Aorta (tissue), 5 donors: ENCODE data around the gene AHNAK2. TPM values are rescaled to one million over a fixed set of nuclear protein-coding genes. Genes with fewer than 3 reads are reported as not detected.

Experiments used
- ATAC-seq: fragments of 200-7000 bp; cut with Tn5 transposase; one replicate; pipeline ENCODE4 v1.9.1; 2022; ENCODE audit warnings: moderate library complexity; ENCODE audit not compliant: low FRiP score
- DNase-seq, 2 donors: peaks; one replicate each; pipeline ENCODE4 v3.0.0-alpha.2; 2020
- H3K27ac ChIP-seq, 2 donors: one replicate each; pipeline ENCODE4 v1.5.1; 2013; ENCODE audit warnings: low read length in 2 of 2, mild to moderate bottlenecking in 2 of 2, moderate library complexity in 2 of 2, control low read depth in 1 of 2, inconsistent platforms in 1 of 2, low read depth in 1 of 2
- H3K27me3 ChIP-seq, 2 donors: one replicate each; pipeline ENCODE4 v1.6.1; 2013; ENCODE audit warnings: control low read depth in 1 of 2, low read length in 1 of 2, mild to moderate bottlenecking in 1 of 2, moderate library complexity in 1 of 2; ENCODE audit not compliant: insufficient read depth in 2 of 2, control insufficient read depth in 1 of 2
- H3K36me3 ChIP-seq, 2 donors: one replicate each; pipeline ENCODE4 v1.6.1; 2013; ENCODE audit warnings: control low read depth in 1 of 2, low read length in 1 of 2, mild to moderate bottlenecking in 1 of 2; ENCODE audit not compliant: insufficient read depth in 2 of 2, control insufficient read depth in 1 of 2
- H3K4me1 ChIP-seq, 2 donors: one replicate each; pipeline ENCODE4 v1.6.1; 2013; ENCODE audit warnings: low read length in 2 of 2, control low read depth in 1 of 2, mild to moderate bottlenecking in 1 of 2, moderate library complexity in 1 of 2; ENCODE audit not compliant: insufficient read depth in 2 of 2, control insufficient read depth in 1 of 2
- H3K4me3 ChIP-seq, 2 donors: one replicate each; pipeline ENCODE4 v1.5.1; 2013; ENCODE audit warnings: low read length in 2 of 2, control low read depth in 1 of 2, mild to moderate bottlenecking in 1 of 2
- H3K9me3 ChIP-seq: one replicate; pipeline ENCODE4 v1.6.1; 2013; ENCODE audit warnings: mild to moderate bottlenecking, low read length; ENCODE audit not compliant: control insufficient read depth
- WGBS, 2 donors: extraction: QIAGEN DNeasy Blood & Tissue Kit; methylation state at CpG; one replicate each; pipeline ENCODE4 v1.1.7; 2013; 5-methylcytosine and 5-hydroxymethylcytosine counted together
- intact Hi-C, 2 donors: fragments of 100-400 bp; cut with DNase I; formaldehyde crosslinking; loops; one replicate each; pipeline versions ENCODE4 v1.14.2 to v1.15.0; 2022
- polyA plus RNA-seq, 2 donors: library from polyadenylated mRNA; stranded (reverse); fragments of 200-250 nt; gene quantifications; one replicate each; pipeline ENCODE4 v1.2.3, GENCODE V29; 2013
- total RNA-seq, 2 donors: library from RNA; stranded (reverse); fragmentation: NEBNext Ultra II Directional; extraction: Animal tissue kit (Norgen Biotek cat#: 25700); gene quantifications; one replicate each; pipeline ENCODE4 v1.2.1, GENCODE V29; 2021
- donor health status: healthy with polysubstance abuse.
- donor health status: Bipolar disorder and iron deficiency.
- donor health status: DM: no; HTN: no; CAD: no.
- donor health status: DM: no; HTN: no; CAD: no.
- donor health status: DM: yes; HTN: yes; CAD: no.

AHNAK2 gene
- total and polyA plus RNA-seq, 4 donors, result 4.6 to 61.3 (median 18.0) TPM

DNA sequence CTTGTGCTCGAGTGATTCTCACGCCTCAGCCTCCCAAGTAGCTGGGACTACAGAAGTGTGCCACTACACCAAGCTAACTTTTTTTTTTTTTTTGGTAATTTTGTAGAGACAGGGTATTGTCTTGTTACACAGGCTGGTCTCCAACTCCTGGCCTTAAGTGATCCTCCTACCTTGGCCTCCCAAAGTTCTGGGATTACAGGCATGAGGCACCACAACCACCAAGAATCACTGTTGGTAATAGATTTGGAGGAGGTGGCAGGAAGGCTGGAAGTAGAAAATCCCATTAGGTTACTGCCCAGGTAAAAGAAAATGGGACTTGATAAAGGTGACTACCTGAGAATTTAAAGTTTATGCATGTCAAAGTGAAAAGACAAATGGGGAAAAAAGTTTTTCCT is 44.1 kb upstream of the AHNAK2 start:
- H3K27ac ChIP-seq, result no peak overlapping the region
- intact Hi-C loops, result loop anchor here in 1 of 2 donors (5.0 kb wide), 1 partner anchor 50 kb away; no protein-coding TSS in a partner anchor
- no peaks in the 10 kb centered on the region for H3K9me3 ChIP-seq

GRCh38 chr14:105021656-105022275 is 43.6 kb upstream of the AHNAK2 start:
- Histone ChIP-seq H3K27me3 (no peaks in the 10 kb centered on the region), H3K4me3 (peak overlapping the region; percentile 51 to 58), H3K4me1 (no peaks in the 10 kb centered on the region), H3K27ac (peak overlapping the region in 1 of 2 donors; percentile 13), H3K9me3 (no peaks in the 10 kb centered on the region), H3K36me3 (no peaks in the 10 kb centered on the region)
- no peak for DNase-seq
- no peak for ATAC-seq
- WGBS, 2 donors, result 5 to 6% methylated on average over 20 of the region's 20 CpGs
- intact Hi-C loops, result loop anchor here (2.0 to 5.0 kb wide), 2 partner anchors 45 to 49 kb away; no protein-coding TSS in a partner anchor

More for the DNA sequence above, 44.1 kb upstream of the AHNAK2 start:
- Histone ChIP-seq H3K4me1 (no peaks in the 10 kb centered on the region), H3K36me3 (no peaks in the 10 kb centered on the region), H3K4me3 (no peak overlapping the region), H3K27me3 (no peaks in the 10 kb centered on the region)
- no peak for DNase-seq
- ATAC-seq, result no peak
- 58 to 61% methylated on average over 2 of the region's 2 CpGs for WGBS, 2 donors

GRCh38 chr14:105020815-105021655 is 42.9 kb upstream of the AHNAK2 start, which contains the start of gene CDCA4:
Gene CDCA4, minus strand, starts transcription at chr14:105021083. Its CDS starts 9,154 bp downstream, at chr14:105011929.
- Histone ChIP-seq H3K36me3 (no peaks in the 10 kb centered on the region), H3K27me3 (no peaks in the 10 kb centered on the region), H3K4me3 (peak within 1 kb of the TSS; percentile 71 to 87), H3K9me3 (no peaks in the 10 kb centered on the region), H3K4me1 (no peaks in the 10 kb centered on the region), H3K27ac (peak within 1 kb of the TSS in 1 of 2 donors; percentile 42)
- intact Hi-C loops, result loop anchor here (2.0 to 5.0 kb wide), 2 partner anchors 44 to 49 kb away; no protein-coding TSS in a partner anchor
- peak; percentile 98 for ATAC-seq
- WGBS, 2 donors, result 0% methylated on average over 56 to 115 of the region's 115 CpGs
- DNase-seq, result peak; percentile 98 to 99

- intact Hi-C loops, result loop anchor here (2.0 to 5.0 kb wide), 2 partner anchors 43 to 48 kb away; no protein-coding TSS in a partner anchor
- Histone ChIP-seq H3K4me1 (no peaks in the 10 kb centered on the region), H3K9me3 (no peaks in the 10 kb centered on the region), H3K4me3 (peak overlapping the region; percentile 71 to 87), H3K27ac (peak overlapping the region in 1 of 2 donors; percentile 42), H3K36me3 (no peaks in the 10 kb centered on the region), H3K27me3 (no peaks in the 10 kb centered on the region)
- ATAC-seq (peak; percentile 5), DNase-seq (peak in 1 of 2 donors; percentile 57)
- WGBS, 2 donors, result 6 to 7% methylated on average over 45 to 75 of the region's 75 CpGs
These were observed 42.0 kb upstream of the AHNAK2 start for GRCh38 chr14:105019861-105020814.

DNA sequence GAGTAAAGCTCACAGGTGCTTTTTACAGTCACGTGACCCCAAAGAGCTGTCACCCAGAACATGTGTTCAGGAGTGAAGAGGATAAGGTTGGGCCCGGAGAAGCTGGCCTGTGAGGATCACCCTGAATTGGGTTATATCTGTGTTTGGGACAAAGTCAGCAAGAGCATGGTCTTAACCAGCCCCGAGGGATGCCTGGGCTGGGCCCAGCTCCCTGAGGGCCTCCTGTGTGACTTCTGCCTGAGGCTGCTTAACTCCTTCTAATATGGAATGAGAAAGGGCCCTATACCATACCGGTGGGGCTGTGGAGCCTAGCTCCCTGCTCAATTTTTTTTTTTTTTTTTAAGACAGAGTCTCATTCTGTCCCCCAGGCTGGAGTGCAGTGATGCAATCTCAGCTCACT is 40.2 kb upstream of the AHNAK2 start:
- no peaks in the 10 kb centered on the region for H3K27me3 ChIP-seq
- DNase-seq (no peak), ATAC-seq (no peak)
- WGBS, 2 donors, result 75 to 83% methylated on average over 4 of the region's 4 CpGs
- no peak overlapping the region for H3K27ac ChIP-seq
- intact Hi-C loops, result no loop called here
- H3K36me3 ChIP-seq, result no peaks in the 10 kb centered on the region
- no peaks in the 10 kb centered on the region for H3K4me1 ChIP-seq
- H3K9me3 ChIP-seq, result no peaks in the 10 kb centered on the region
- no peak overlapping the region for H3K4me3 ChIP-seq

DNA sequence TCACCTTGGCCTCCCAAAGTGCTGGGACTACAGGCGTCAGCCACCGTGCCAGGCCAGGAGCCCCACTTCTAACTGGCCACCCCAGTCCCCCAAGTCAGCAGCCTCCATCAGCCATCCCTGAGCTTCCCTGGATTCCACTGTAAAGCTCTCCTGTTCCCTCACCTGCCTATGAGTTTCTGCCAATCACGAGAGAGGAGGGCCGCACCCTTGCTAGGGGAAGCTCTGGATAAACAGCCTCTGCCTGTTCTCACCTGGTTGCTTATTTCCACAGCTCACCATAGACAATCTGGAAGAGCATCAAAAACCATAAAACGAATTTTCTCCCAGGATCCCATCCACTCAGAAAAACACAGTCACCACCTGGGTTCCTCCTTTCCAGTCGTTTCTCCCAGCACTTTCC is 37.7 kb upstream of the AHNAK2 start:
- 57 to 74% methylated on average over 6 of the region's 6 CpGs for WGBS, 2 donors
- Histone ChIP-seq H3K27ac (no peak overlapping the region), H3K4me1 (no peaks in the 10 kb centered on the region), H3K4me3 (no peak overlapping the region), H3K27me3 (no peaks in the 10 kb centered on the region), H3K9me3 (no peaks in the 10 kb centered on the region), H3K36me3 (no peaks in the 10 kb centered on the region)
- intact Hi-C loops, result no loop called here
- no peak for ATAC-seq
- no peak for DNase-seq

GRCh38 chr14:105015242-105015641 is 37.1 kb upstream of the AHNAK2 start:
- DNase-seq (no peak), ATAC-seq (no peak)
- intact Hi-C loops, result no loop called here
- Histone ChIP-seq H3K36me3 (no peaks in the 10 kb centered on the region), H3K27me3 (no peaks in the 10 kb centered on the region), H3K9me3 (no peaks in the 10 kb centered on the region), H3K27ac (no peak overlapping the region), H3K4me1 (no peaks in the 10 kb centered on the region), H3K4me3 (no peak overlapping the region)
- WGBS, 2 donors, result 80 to 88% methylated on average over 9 of the region's 9 CpGs

DNA sequence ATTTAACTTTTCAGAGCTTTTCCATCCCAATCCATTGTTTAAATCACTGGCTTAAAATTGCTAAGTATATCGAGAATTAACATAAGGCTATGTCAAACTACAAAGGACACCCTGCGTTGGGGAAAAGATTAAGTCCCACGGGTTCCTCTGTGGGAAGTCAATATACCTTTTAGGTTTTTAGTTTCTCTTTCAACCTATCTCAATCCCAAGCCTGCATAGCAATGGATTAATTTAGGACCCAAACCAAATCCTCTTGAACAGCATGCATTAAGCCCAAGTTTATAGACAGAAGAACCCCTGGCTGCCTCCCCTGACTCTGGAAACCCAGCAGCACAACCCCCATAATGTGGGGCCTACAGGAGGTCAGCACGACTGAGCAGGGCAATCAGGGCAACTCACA is 36.5 kb upstream of the AHNAK2 start:
- no peaks in the 10 kb centered on the region for H3K27me3 ChIP-seq
- H3K4me1 ChIP-seq, result no peaks in the 10 kb centered on the region
- intact Hi-C loops, result loop anchor here in 1 of 2 donors (5.0 kb wide), 1 partner anchor 33 kb away; no protein-coding TSS in a partner anchor
- DNase-seq, result no peak
- ATAC-seq, result no peak
- no peaks in the 10 kb centered on the region for H3K9me3 ChIP-seq
- 82 to 84% methylated on average over 4 of the region's 4 CpGs for WGBS, 2 donors
- no peaks in the 10 kb centered on the region for H3K36me3 ChIP-seq
- no peak overlapping the region for H3K27ac ChIP-seq
- H3K4me3 ChIP-seq, result no peak overlapping the region
